Testis (tissue), 2 donors: ENCODE results near the gene SPIRE1.
A peak's percentile ranks its signal among the peaks of the same experiment; 100 is the strongest.

ENCODE experiments used
- CTCF ChIP-seq, 3 experiments: fragments of 450-650 bp in 2 of 3; fragments of 200-600 bp in 1 of 3; sonication (generic) in 1 of 3; IDR thresholded peaks; one replicate each; pipeline ENCODE4 v1.5.1; 2016 to 2019; ENCODE audit warnings: antibody characterized with exemption in 3 of 3, mild to moderate bottlenecking in 2 of 3, moderate library complexity in 1 of 3
- POLR2A ChIP-seq: fragments of 450-650 bp; IDR thresholded peaks from one replicate; pipeline ENCODE4 v1.6.1; 2017; ENCODE audit warnings: antibody characterized with exemption, mild to moderate bottlenecking, moderate library complexity

- peak; percentile 83 to 94 (median 90) for TF ChIP-seq CTCF (IDR thresholded peaks at IDR 0.05)
- no peak for TF ChIP-seq POLR2A
Observed at GRCh38 chr18:12659904-12660605, 2.1 kb upstream of the SPIRE1 start.
